Ishikawa (cell line): ENCODE data around the gene DCTN5.

ENCODE experiments used
- CEBPB ChIP-seq: IDR thresholded peaks from 2 replicates; pipeline ENCODE4 v1.6.1; 2012
- CREB1 ChIP-seq: IDR thresholded peaks from 2 replicates; pipeline ENCODE4 v1.6.1; 2012; ENCODE audit warnings: low read depth
- TF ChIP-seq, protein P1 (sequence below): IDR thresholded peaks from 2 replicates; pipeline ENCODE4 v1.6.1; 2012; ENCODE audit warnings: low read depth, mild to moderate bottlenecking

DNA sequence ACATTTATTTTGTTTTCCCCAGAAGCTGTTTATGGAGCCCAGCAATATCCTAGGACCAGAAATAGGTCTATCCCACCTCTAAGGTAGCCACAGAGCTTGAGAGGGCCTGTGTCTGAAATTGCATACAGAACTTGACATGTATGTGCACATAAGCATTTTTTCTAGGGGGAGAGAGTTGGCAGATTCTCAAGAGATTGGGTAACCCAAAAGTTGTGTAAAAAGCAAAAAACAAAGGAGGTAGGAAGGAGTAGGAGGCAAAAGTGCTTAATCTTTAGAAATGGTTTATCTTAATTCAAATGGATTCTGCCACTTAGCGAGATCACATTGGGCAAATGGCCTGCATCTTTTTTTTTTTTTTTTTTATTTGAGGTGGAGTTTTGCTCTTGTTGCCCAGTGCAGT is 40.9 kb downstream of the DCTN5 start:
- TF ChIP-seq CEBPB (no peak), CREB1 (no peak)
- TF ChIP-seq, protein P1, sequence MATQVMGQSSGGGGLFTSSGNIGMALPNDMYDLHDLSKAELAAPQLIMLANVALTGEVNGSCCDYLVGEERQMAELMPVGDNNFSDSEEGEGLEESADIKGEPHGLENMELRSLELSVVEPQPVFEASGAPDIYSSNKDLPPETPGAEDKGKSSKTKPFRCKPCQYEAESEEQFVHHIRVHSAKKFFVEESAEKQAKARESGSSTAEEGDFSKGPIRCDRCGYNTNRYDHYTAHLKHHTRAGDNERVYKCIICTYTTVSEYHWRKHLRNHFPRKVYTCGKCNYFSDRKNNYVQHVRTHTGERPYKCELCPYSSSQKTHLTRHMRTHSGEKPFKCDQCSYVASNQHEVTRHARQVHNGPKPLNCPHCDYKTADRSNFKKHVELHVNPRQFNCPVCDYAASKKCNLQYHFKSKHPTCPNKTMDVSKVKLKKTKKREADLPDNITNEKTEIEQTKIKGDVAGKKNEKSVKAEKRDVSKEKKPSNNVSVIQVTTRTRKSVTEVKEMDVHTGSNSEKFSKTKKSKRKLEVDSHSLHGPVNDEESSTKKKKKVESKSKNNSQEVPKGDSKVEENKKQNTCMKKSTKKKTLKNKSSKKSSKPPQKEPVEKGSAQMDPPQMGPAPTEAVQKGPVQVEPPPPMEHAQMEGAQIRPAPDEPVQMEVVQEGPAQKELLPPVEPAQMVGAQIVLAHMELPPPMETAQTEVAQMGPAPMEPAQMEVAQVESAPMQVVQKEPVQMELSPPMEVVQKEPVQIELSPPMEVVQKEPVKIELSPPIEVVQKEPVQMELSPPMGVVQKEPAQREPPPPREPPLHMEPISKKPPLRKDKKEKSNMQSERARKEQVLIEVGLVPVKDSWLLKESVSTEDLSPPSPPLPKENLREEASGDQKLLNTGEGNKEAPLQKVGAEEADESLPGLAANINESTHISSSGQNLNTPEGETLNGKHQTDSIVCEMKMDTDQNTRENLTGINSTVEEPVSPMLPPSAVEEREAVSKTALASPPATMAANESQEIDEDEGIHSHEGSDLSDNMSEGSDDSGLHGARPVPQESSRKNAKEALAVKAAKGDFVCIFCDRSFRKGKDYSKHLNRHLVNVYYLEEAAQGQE = no peak
